HTERT RPE-1 (cell line): Measurements from ENCODE around the gene NCBP1.
"Not testable (repeated sequence)": the region's sequence is repeated elsewhere in the genome, so short reads cannot be mapped to it uniquely, and the experiment has no call there.

Experiments
- in situ Hi-C: fragments of 300-500 bp; cut with MboI; formaldehyde crosslinking; loops from 4 replicates; pipeline ENCODE4 v1.14.3; 2020; ENCODE audit warnings: low sequenced_read_pairs

Gene NCBP1

GRCh38 chr9:97632985-97633858, at the start of gene NCBP1, which contains the start of gene TSTD2:
Gene NCBP1, plus strand, starts transcription at chr9:97633821. Its CDS starts 61 bp downstream, at chr9:97633882.
Gene TSTD2, minus strand, starts transcription at chr9:97633368. Its CDS starts 5,806 bp downstream, at chr9:97627562.
- in situ Hi-C loops = no loop called here

GRCh38 chr9:97584778-97585177, 48.8 kb upstream of the NCBP1 start:
- in situ Hi-C loops = not testable (repeated sequence)

GRCh38 chr9:97586909-97587308, 46.7 kb upstream of the NCBP1 start:
- in situ Hi-C loops = not testable (repeated sequence)

- in situ Hi-C loops = no loop called here
Measured at GRCh38 chr9:97591535-97591934, 42.1 kb upstream of the NCBP1 start.

- in situ Hi-C loops = no loop called here
Measured at GRCh38 chr9:97592126-97592525, 41.5 kb upstream of the NCBP1 start.

GRCh38 chr9:97593960-97594359, 39.7 kb upstream of the NCBP1 start:
- in situ Hi-C loops = no loop called here

- in situ Hi-C loops = no loop called here
Measured at GRCh38 chr9:97594381-97594921, 39.2 kb upstream of the NCBP1 start.

- in situ Hi-C loops = no loop called here
Measured at GRCh38 chr9:97596906-97597305, 36.7 kb upstream of the NCBP1 start.

- in situ Hi-C loops = no loop called here
Measured at GRCh38 chr9:97598461-97599288, 34.9 kb upstream of the NCBP1 start.

GRCh38 chr9:97599314-97599846, 34.2 kb upstream of the NCBP1 start:
- in situ Hi-C loops = no loop called here

- in situ Hi-C loops = no loop called here
Measured at GRCh38 chr9:97600531-97601227, 32.9 kb upstream of the NCBP1 start.

- in situ Hi-C loops = no loop called here
Measured at GRCh38 chr9:97601228-97601898, 32.3 kb upstream of the NCBP1 start.

GRCh38 chr9:97602430-97602829, 31.2 kb upstream of the NCBP1 start:
- in situ Hi-C loops = no loop called here

- in situ Hi-C loops = no loop called here
Measured at GRCh38 chr9:97604901-97605645, 28.5 kb upstream of the NCBP1 start.

- in situ Hi-C loops = no loop called here
Measured at GRCh38 chr9:97615439-97616072, 18.1 kb upstream of the NCBP1 start.

GRCh38 chr9:97617939-97618416, 15.6 kb upstream of the NCBP1 start:
- in situ Hi-C loops = no loop called here

GRCh38 chr9:97620063-97620462, 13.6 kb upstream of the NCBP1 start:
- in situ Hi-C loops = not testable (repeated sequence)

- in situ Hi-C loops = not testable (repeated sequence)
Measured at GRCh38 chr9:97622483-97622882, 11.1 kb upstream of the NCBP1 start.

- in situ Hi-C loops = no loop called here
Measured at GRCh38 chr9:97623946-97624345, 9.7 kb upstream of the NCBP1 start.
